ENCODE data around the gene NPIPA3. TPM values are rescaled to one million over a fixed set of nuclear protein-coding genes. Genes with fewer than 3 reads are reported as not detected.
"Not testable (repeated sequence)": the region's sequence is repeated elsewhere in the genome, so short reads cannot be mapped to it uniquely, and the experiment has no call there.

NPIPA3 gene
- total and polyA plus RNA-seq, 5 donors: 0.62 to 2.3 (median 1.6) TPM

- H3K27me3 ChIP-seq (ENCODE audit: control insufficient read depth, insufficient read depth); intact Hi-C loops (cut with DNase I); H3K4me1 ChIP-seq (ENCODE audit: control insufficient read depth, insufficient read depth, low read length); DNase-seq; H3K4me3 ChIP-seq (ENCODE audit: low read length); ATAC-seq; H3K27ac ChIP-seq (ENCODE audit: low read length); H3K9me3 ChIP-seq (ENCODE audit: control insufficient read depth, low read length): not testable (repeated sequence)
- WGBS: no CpG with 5 or more reads among the region's 2 CpGs
These were observed 70.4 kb downstream of the NPIPA3 start for GRCh38 chr16:14773654-14774053.

GRCh38 chr16:14775624-14776023 is 72.4 kb downstream of the NPIPA3 start:
- H3K27ac ChIP-seq (ENCODE audit: low read length); H3K4me1 ChIP-seq (ENCODE audit: control insufficient read depth, insufficient read depth, low read length); H3K4me3 ChIP-seq (ENCODE audit: low read length); DNase-seq; H3K9me3 ChIP-seq (ENCODE audit: control insufficient read depth, low read length); H3K27me3 ChIP-seq (ENCODE audit: control insufficient read depth, insufficient read depth); intact Hi-C loops (cut with DNase I); ATAC-seq: not testable (repeated sequence)
- 90% methylated on average over 1 of the region's 2 CpGs for WGBS

Other genes starting within 250 kb of the NPIPA3 start
- 10 to 100 TPM; 19.2 to 23.8 (median 21.1) TPM for gene PARN, start 73.2 kb upstream of the NPIPA3 start, total RNA-seq
- 11.7 TPM for gene PARN, start 73.2 kb upstream of the NPIPA3 start, polyA plus RNA-seq
- 10 to 100 TPM; 27.1 to 32.6 (median 30.1) TPM for gene BFAR, start 70.5 kb upstream of the NPIPA3 start, total RNA-seq
- 21.0 TPM for gene BFAR, start 70.5 kb upstream of the NPIPA3 start, polyA plus RNA-seq
- gene PLA2G10, start 9.1 kb upstream of the NPIPA3 start, total RNA-seq: not detected
- not detected for gene PLA2G10, start 9.1 kb upstream of the NPIPA3 start, polyA plus RNA-seq
- gene NPIPA2, start 39.1 kb downstream of the NPIPA3 start, total RNA-seq: 1 to 10 TPM; 1.1 to 4.8 (median 2.1) TPM
- gene NPIPA2, start 39.1 kb downstream of the NPIPA3 start, polyA plus RNA-seq: 2.1 TPM
- gene NOMO1, start 130.3 kb downstream of the NPIPA3 start, total RNA-seq: 100 to 1,000 TPM; 165 to 419 (median 232) TPM
- 97.8 TPM for gene NOMO1, start 130.3 kb downstream of the NPIPA3 start, polyA plus RNA-seq
- 10 to 100 TPM; 40.7 to 76.6 (median 57.9) TPM for gene NPIPA1, start 234.0 kb downstream of the NPIPA3 start, total RNA-seq
- gene NPIPA1, start 234.0 kb downstream of the NPIPA3 start, polyA plus RNA-seq: 61.6 TPM